Stimulated activated naive B cell treated with anti-CD40 and anti-IgM and Interleukin-4, amounts not matched to agents 10 μg/mL and 1 μg/mL and 100 μg/mL, for 72 hours (primary cell): ENCODE results near the gene RNF7.

Experiments used
- ATAC-seq, 2 donors: fragments of 150-1000 bp; cut with Tn5 transposase; replicated peaks; 2 replicates each; pipeline ENCODE4 v1.10.0; 2021; ENCODE audit warnings: moderate library complexity in 1 of 2
- DNase-seq: peaks from one replicate; pipeline ENCODE4 v3.0.0; 2021
- H3K27ac Mint-ChIP-seq: one replicate; pipeline ENCODE4 v1.8.0; 2022; ENCODE audit warnings: mild to moderate bottlenecking, mixed read lengths
- H3K27me3 Mint-ChIP-seq, 2 donors: one replicate each; pipeline ENCODE4 v1.8.0; 2022; ENCODE audit warnings: mixed read lengths in 2 of 2
- H3K36me3 Mint-ChIP-seq, 2 donors: one replicate each; pipeline ENCODE4 v1.8.0; 2022; ENCODE audit warnings: mixed read lengths in 2 of 2, mild to moderate bottlenecking in 1 of 2
- H3K4me1 Mint-ChIP-seq, 2 donors: one replicate each; pipeline ENCODE4 v1.8.0; 2022; ENCODE audit warnings: mixed read lengths in 2 of 2, mild to moderate bottlenecking in 1 of 2
- H3K4me3 Mint-ChIP-seq, 2 donors: one replicate each; pipeline ENCODE4 v1.8.0; 2022; ENCODE audit warnings: mild to moderate bottlenecking in 2 of 2, mixed read lengths in 2 of 2, moderate library complexity in 1 of 2
- H3K9me3 Mint-ChIP-seq, 2 donors: one replicate each; pipeline ENCODE4 v1.8.0; 2022; ENCODE audit warnings: mixed read lengths in 2 of 2, mild to moderate bottlenecking in 1 of 2

The RNF7 gene

GRCh38 chr3:141722648-141723047 is 15.4 kb upstream of the RNF7 start:
- peaks cover 6 to 7% of the 10 kb centered on the region in 2 donors for H3K27me3 Mint-ChIP-seq
- peaks cover 0 to 4% of the 10 kb centered on the region in 2 donors for H3K4me1 Mint-ChIP-seq
- ATAC-seq (no peak), DNase-seq (no peak)
- H3K4me3 Mint-ChIP-seq: no peak overlapping the region
- H3K9me3 Mint-ChIP-seq: no peaks in the 10 kb centered on the region
- no peaks in the 10 kb centered on the region for H3K36me3 Mint-ChIP-seq
- H3K27ac Mint-ChIP-seq: no peak overlapping the region

GRCh38 chr3:141723255-141723654 is 14.8 kb upstream of the RNF7 start:
- ATAC-seq: no peak
- no peaks in the 10 kb centered on the region for H3K9me3 Mint-ChIP-seq
- no peak overlapping the region for H3K27ac Mint-ChIP-seq
- H3K27me3 Mint-ChIP-seq: peaks cover 6 to 7% of the 10 kb centered on the region in 2 donors
- no peak overlapping the region for H3K4me3 Mint-ChIP-seq
- no peaks in the 10 kb centered on the region for H3K36me3 Mint-ChIP-seq
- no peak for DNase-seq
- peaks cover 0 to 4% of the 10 kb centered on the region in 2 donors for H3K4me1 Mint-ChIP-seq

GRCh38 chr3:141724186-141724585 is 13.9 kb upstream of the RNF7 start:
- no peak for ATAC-seq
- H3K27me3 Mint-ChIP-seq: peaks cover 5 to 7% of the 10 kb centered on the region in 2 donors
- no peak for DNase-seq
- no peak overlapping the region for H3K27ac Mint-ChIP-seq
- no peak overlapping the region for H3K4me3 Mint-ChIP-seq
- H3K36me3 Mint-ChIP-seq: no peaks in the 10 kb centered on the region
- H3K9me3 Mint-ChIP-seq: no peaks in the 10 kb centered on the region
- H3K4me1 Mint-ChIP-seq: peaks cover 0 to 4% of the 10 kb centered on the region in 2 donors

- Mint-ChIP-seq H3K27ac (no peak overlapping the region), H3K4me1 (peaks cover 0 to 4% of the 10 kb centered on the region in 2 donors), H3K4me3 (no peak overlapping the region), H3K36me3 (no peaks in the 10 kb centered on the region), H3K27me3 (peaks cover 0 to 7% of the 10 kb centered on the region in 2 donors), H3K9me3 (no peaks in the 10 kb centered on the region)
- DNase-seq (no peak), ATAC-seq (no peak)
Observed at GRCh38 chr3:141725036-141725435, 13.1 kb upstream of the RNF7 start.

- peaks cover 0 to 1% of the 10 kb centered on the region in 2 donors for H3K27me3 Mint-ChIP-seq
- no peak overlapping the region for H3K27ac Mint-ChIP-seq
- peaks cover 0 to 4% of the 10 kb centered on the region in 2 donors for H3K4me1 Mint-ChIP-seq
- H3K4me3 Mint-ChIP-seq: no peak overlapping the region
- no peaks in the 10 kb centered on the region for H3K36me3 Mint-ChIP-seq
- no peaks in the 10 kb centered on the region for H3K9me3 Mint-ChIP-seq
- ATAC-seq (no peak), DNase-seq (no peak)
Observed at GRCh38 chr3:141726483-141726882, 11.6 kb upstream of the RNF7 start.

- H3K4me1 Mint-ChIP-seq: peaks cover 0 to 4% of the 10 kb centered on the region in 2 donors
- no peaks in the 10 kb centered on the region for H3K36me3 Mint-ChIP-seq
- DNase-seq (no peak), ATAC-seq (no peak)
- no peaks in the 10 kb centered on the region for H3K27me3 Mint-ChIP-seq
- no peak overlapping the region for H3K27ac Mint-ChIP-seq
- no peaks in the 10 kb centered on the region for H3K9me3 Mint-ChIP-seq
- H3K4me3 Mint-ChIP-seq: no peak overlapping the region
Observed at GRCh38 chr3:141728355-141728892, 9.7 kb upstream of the RNF7 start.

GRCh38 chr3:141729240-141729639 is 8.9 kb upstream of the RNF7 start:
- H3K27me3 Mint-ChIP-seq: peaks cover 0 to 7% of the 10 kb centered on the region in 2 donors
- no peak overlapping the region for H3K4me3 Mint-ChIP-seq
- ATAC-seq: no peak
- DNase-seq: no peak
- peaks cover 0 to 4% of the 10 kb centered on the region in 2 donors for H3K4me1 Mint-ChIP-seq
- no peak overlapping the region for H3K27ac Mint-ChIP-seq
- no peaks in the 10 kb centered on the region for H3K9me3 Mint-ChIP-seq
- H3K36me3 Mint-ChIP-seq: no peaks in the 10 kb centered on the region

GRCh38 chr3:141735176-141735575 is 2.9 kb upstream of the RNF7 start:
- DNase-seq (no peak), ATAC-seq (no peak)
- Mint-ChIP-seq H3K36me3 (peaks cover 4 to 5% of the 10 kb centered on the region in 2 donors), H3K27ac (no peak overlapping the region), H3K9me3 (no peaks in the 10 kb centered on the region), H3K27me3 (peaks cover 0 to 7% of the 10 kb centered on the region in 2 donors), H3K4me3 (no peak overlapping the region), H3K4me1 (peaks cover 8 to 22% of the 10 kb centered on the region in 2 donors)

- no peak for DNase-seq
- peak overlapping the region; percentile 52 for H3K27ac Mint-ChIP-seq
- peaks cover 4 to 6% of the 10 kb centered on the region in 2 donors for H3K36me3 Mint-ChIP-seq
- no peak overlapping the region for H3K4me3 Mint-ChIP-seq
- H3K27me3 Mint-ChIP-seq: peaks cover 0 to 7% of the 10 kb centered on the region in 2 donors
- peaks cover 11 to 26% of the 10 kb centered on the region in 2 donors for H3K4me1 Mint-ChIP-seq
- H3K9me3 Mint-ChIP-seq: no peaks in the 10 kb centered on the region
- ATAC-seq: no peak
Observed at GRCh38 chr3:141735770-141736465, 2.2 kb upstream of the RNF7 start.

GRCh38 chr3:141737093-141737492 is 1.0 kb upstream of the RNF7 start:
- peaks cover 4 to 6% of the 10 kb centered on the region in 2 donors for H3K36me3 Mint-ChIP-seq
- DNase-seq: no peak
- H3K4me3 Mint-ChIP-seq: peak overlapping the region; percentile 12 to 51
- H3K27me3 Mint-ChIP-seq: peaks cover 0 to 7% of the 10 kb centered on the region in 2 donors
- peak overlapping the region; percentile 75 for H3K27ac Mint-ChIP-seq
- ATAC-seq: peak in 1 of 2 donors; percentile 8
- no peaks in the 10 kb centered on the region for H3K9me3 Mint-ChIP-seq
- peaks cover 16 to 30% of the 10 kb centered on the region in 2 donors for H3K4me1 Mint-ChIP-seq

- H3K27ac Mint-ChIP-seq: peak overlapping the region; percentile 100
- peaks cover 0 to 7% of the 10 kb centered on the region in 2 donors for H3K27me3 Mint-ChIP-seq
- peaks cover 6% of the 10 kb centered on the region in 2 donors for H3K36me3 Mint-ChIP-seq
- ATAC-seq: no peak
- peaks cover 18 to 30% of the 10 kb centered on the region in 2 donors for H3K4me1 Mint-ChIP-seq
- no peak for DNase-seq
- H3K4me3 Mint-ChIP-seq: peak overlapping the region; percentile 95 to 99
- H3K9me3 Mint-ChIP-seq: no peaks in the 10 kb centered on the region
Observed at GRCh38 chr3:141737678-141738021, 448 bp upstream of the RNF7 start.

GRCh38 chr3:141738891-141739363 is 829 bp downstream of the RNF7 start:
- Mint-ChIP-seq H3K4me1 (peaks cover 18 to 30% of the 10 kb centered on the region in 2 donors), H3K9me3 (no peaks in the 10 kb centered on the region), H3K36me3 (peaks cover 6 to 7% of the 10 kb centered on the region in 2 donors), H3K27ac (peak overlapping the region; percentile 100), H3K4me3 (peak overlapping the region; percentile 95 to 99), H3K27me3 (peaks cover 0 to 2% of the 10 kb centered on the region in 2 donors)
- no peak for ATAC-seq
- DNase-seq: no peak

- no peaks in the 10 kb centered on the region for H3K27me3 Mint-ChIP-seq
- H3K27ac Mint-ChIP-seq: peak overlapping the region; percentile 37
- peaks cover 18 to 37% of the 10 kb centered on the region in 2 donors for H3K4me1 Mint-ChIP-seq
- ATAC-seq (no peak), DNase-seq (no peak)
- H3K4me3 Mint-ChIP-seq: peak overlapping the region in 1 of 2 donors; percentile 95
- no peaks in the 10 kb centered on the region for H3K9me3 Mint-ChIP-seq
- H3K36me3 Mint-ChIP-seq: peaks cover 10 to 14% of the 10 kb centered on the region in 2 donors
Observed at GRCh38 chr3:141739731-141740130, 1.6 kb downstream of the RNF7 start.

GRCh38 chr3:141740349-141740748 is 2.3 kb downstream of the RNF7 start:
- Mint-ChIP-seq H3K27ac (no peak overlapping the region), H3K4me1 (peaks cover 18 to 37% of the 10 kb centered on the region in 2 donors)
- no peak for ATAC-seq

GRCh38 chr3:141743305-141743704 is 5.2 kb downstream of the RNF7 start:
- Mint-ChIP-seq H3K9me3 (no peaks in the 10 kb centered on the region), H3K27me3 (no peaks in the 10 kb centered on the region), H3K4me3 (no peak overlapping the region), H3K27ac (no peak overlapping the region), H3K36me3 (peaks cover 11 to 19% of the 10 kb centered on the region in 2 donors), H3K4me1 (peaks cover 10 to 22% of the 10 kb centered on the region in 2 donors)
- DNase-seq (no peak), ATAC-seq (no peak)

More at GRCh38 chr3:141740349-141740748, 2.3 kb downstream of the RNF7 start:
- no peaks in the 10 kb centered on the region for H3K27me3 Mint-ChIP-seq
- peaks cover 11 to 19% of the 10 kb centered on the region in 2 donors for H3K36me3 Mint-ChIP-seq
- H3K9me3 Mint-ChIP-seq: no peaks in the 10 kb centered on the region
- H3K4me3 Mint-ChIP-seq: no peak overlapping the region
- no peak for DNase-seq
